Lower leg skin (tissue), 3 donors: ENCODE measurements around the gene HOXB7.

Experiments
- CTCF ChIP-seq, 3 donors: fragments of 450-650 bp; IDR thresholded peaks; one replicate each; pipeline ENCODE4 v1.5.1; 2016; ENCODE audit warnings: antibody characterized with exemption in 3 of 3, mild to moderate bottlenecking in 3 of 3, moderate library complexity in 2 of 3
- POLR2A ChIP-seq, 2 donors: fragments of 450-650 bp; IDR thresholded peaks; one replicate each; pipeline ENCODE4 v1.6.1; 2016 to 2017; ENCODE audit warnings: antibody characterized with exemption in 2 of 2, mild to moderate bottlenecking in 1 of 2, moderate library complexity in 1 of 2

- TF ChIP-seq CTCF (IDR thresholded peaks at IDR 0.05) (no peak), POLR2A (IDR thresholded peaks at IDR 0.05) (no peak)
These were observed 47.0 kb downstream of the HOXB7 start for GRCh38 chr17:48563867-48564187.
